ENCODE results near the gene ZNF598.

DNA sequence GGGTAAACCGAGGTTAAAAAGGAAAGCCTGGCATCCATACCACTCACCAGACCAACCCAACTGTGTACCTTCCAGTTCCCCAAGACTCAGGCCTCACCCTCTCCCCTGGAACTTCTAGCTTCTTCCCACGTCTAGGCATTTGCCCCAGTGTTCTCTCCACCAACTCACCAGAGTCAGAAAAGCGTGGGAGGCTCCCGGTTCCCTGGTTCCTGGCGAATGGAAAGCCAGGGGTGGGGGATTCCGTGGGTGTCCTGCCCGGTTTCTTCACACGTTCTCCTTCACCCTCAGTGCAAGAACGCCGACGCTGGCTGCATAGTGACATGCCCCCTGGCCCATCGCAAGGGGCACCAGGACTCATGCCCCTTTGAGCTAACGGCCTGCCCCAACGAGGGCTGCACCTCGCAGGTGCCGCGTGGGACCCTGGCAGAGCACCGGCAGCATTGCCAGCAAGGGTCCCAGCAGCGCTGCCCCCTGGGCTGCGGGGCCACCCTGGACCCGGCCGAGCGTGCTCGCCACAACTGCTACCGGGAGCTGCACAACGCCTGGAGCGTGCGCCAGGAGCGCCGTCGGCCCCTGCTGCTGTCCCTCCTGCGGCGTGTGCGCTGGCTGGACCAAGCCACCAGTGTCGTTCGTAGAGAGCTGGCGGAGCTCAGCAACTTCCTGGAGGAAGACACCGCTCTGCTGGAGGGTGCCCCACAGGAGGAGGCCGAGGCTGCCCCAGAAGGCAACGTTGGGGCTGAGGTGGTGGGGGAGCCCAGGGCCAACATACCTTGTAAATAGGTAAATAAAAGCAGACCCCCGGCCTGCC lies 41.3 kb downstream of the ZNF598 start:
- TF ChIP-seq NFRKB (IDR thresholded peaks at IDR 0.05) (no peak), TARDBP (IDR thresholded peaks at IDR 0.05) (no peak), BHLHE40 (IDR thresholded peaks at IDR 0.05; ENCODE audit: borderline replicate concordance) (no peak), LEF1 (IDR thresholded peaks at IDR 0.05; ENCODE audit: borderline replicate concordance) (no peak), FOXM1 (IDR thresholded peaks at IDR 0.05; ENCODE audit: borderline replicate concordance) (no peak), SP1 (IDR thresholded peaks at IDR 0.05) (no peak), ZNF384 (IDR thresholded peaks at IDR 0.05) (no peak), ELF4 (IDR thresholded peaks at IDR 0.05) (no peak), FOXA1 (IDR thresholded peaks at IDR 0.05) (no peak), SUZ12 (IDR thresholded peaks at IDR 0.05) (no peak)
- TF ChIP-seq, protein P1, sequence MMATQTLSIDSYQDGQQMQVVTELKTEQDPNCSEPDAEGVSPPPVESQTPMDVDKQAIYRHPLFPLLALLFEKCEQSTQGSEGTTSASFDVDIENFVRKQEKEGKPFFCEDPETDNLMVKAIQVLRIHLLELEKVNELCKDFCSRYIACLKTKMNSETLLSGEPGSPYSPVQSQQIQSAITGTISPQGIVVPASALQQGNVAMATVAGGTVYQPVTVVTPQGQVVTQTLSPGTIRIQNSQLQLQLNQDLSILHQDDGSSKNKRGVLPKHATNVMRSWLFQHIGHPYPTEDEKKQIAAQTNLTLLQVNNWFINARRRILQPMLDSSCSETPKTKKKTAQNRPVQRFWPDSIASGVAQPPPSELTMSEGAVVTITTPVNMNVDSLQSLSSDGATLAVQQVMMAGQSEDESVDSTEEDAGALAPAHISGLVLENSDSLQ (IDR thresholded peaks at IDR 0.05), result no peak
